CD4-positive, alpha-beta T cell treated with Interleukin-15 for 4 hours (primary cell): ENCODE measurements around the gene ADAT3.

Experiments
- DNase-seq: peaks from one replicate; pipeline ENCODE4 v3.0.0-alpha.2; 2020; ENCODE audit warnings: low spot score

The ADAT3 gene

DNA sequence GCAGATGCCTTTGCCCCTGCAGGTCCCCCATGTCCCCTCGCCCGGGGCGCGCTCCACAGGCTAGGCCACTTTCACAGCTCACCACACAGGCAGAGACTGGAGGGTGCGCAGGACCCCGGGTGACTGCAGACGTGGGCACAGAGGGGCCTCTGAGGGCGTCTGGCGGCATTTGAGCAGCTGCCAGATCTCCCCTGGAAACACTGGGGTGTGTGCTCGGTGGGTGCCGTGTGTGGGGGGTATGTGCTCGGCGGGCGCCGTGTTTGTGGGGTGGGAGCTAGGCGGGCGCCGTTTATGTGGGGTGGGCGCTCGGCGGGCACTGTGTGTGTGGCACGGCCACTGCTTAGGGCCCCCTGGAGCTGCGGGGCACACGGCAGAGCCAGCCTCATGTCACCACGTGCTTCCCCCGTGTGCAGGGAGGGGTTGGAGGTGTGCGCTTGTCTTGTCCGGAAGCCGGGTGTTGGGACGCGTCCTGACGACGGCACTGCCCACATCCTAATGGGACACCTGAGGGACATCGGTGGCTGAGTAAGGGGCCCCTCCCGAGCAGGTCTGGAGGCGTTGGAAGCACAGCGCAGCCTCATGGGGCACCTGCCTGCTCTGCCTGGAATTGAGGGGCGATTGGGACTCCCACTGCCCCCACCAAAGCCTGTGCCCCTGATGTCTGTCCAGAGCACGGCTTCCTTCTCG is 52.5 kb downstream of the ADAT3 start:
- DNase-seq = no peak

DNA sequence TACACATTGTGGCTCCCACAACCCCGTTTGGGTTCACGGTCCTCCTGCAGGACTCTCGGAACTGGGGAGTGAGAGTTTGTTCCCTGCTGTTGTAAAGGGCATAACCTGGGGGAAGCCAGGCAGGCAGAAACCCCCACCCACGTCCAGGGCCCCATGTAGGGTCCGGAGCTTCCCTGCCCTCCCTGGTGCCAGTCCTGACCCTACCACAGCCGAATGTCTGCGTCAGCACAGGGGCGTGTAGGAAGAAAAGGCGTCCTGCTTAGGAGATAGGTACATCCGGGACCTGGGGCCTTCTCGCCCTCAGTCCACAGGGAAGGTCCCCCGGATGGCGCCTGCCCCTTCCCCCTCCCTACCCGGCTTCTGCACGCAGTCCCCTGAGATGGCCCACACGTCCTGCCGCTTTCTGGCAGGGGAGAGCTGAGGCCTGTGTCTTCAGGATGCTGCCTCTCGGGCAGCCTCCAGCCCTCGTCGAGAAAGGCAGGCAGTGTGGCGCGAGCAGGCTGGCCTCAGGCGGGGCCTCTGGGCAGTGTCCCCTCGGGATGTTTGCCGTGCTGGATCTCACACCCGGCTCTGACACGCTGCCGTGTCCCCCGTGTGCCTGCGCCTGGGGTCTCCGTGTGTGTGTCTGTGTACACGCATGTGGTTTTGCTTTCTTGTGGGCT is 54.9 kb downstream of the ADAT3 start:
- no peak for DNase-seq

- no peak for DNase-seq
These were observed 56.0 kb downstream of the ADAT3 start for GRCh38 chr19:1961000-1961883.

DNA sequence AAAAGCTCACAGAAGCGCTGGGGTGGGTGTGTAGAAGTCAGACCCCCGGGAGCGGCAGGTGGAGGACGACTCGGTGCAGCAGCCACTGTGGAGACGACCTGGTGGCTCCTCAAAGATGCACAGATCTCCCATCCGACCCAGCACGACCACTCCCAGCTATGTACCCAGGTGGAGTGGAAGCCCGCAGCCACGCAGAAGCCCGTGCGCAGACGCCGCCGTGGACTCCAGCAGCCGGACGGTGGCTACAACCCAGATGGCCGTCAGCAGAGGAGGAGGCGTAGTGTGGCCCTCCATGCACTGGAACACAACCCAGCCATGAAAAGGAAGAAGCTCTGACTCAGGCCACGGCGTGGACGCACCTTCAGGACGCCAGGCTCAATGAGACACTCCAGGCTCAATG is 57.5 kb downstream of the ADAT3 start:
- DNase-seq = no peak
